GM12801 (cell line): Measurements from ENCODE around the gene SRRD.

Experiments
- TF ChIP-seq, protein P1 (sequence below): IDR thresholded peaks from one replicate; pipeline ENCODE4 v1.5.1; 2011; ENCODE audit warnings: control low read depth; ENCODE audit not compliant: insufficient read length; ENCODE audit errors: extremely low read depth

The SRRD gene, protein sequence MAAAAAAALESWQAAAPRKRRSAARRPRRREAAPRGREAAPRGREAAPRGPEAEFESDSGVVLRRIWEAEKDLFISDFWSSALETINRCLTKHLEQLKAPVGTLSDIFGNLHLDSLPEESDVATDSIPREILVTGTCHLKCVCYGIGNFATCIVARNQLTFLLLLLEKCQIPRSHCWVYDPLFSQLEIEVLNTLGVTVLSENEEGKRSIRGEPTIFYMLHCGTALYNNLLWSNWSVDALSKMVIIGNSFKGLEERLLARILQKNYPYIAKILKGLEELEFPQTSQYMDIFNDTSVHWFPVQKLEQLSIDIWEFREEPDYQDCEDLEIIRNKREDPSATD

GRCh38 chr22:26483439-26484359 lies at the start of gene SRRD, which contains the start of gene HPS4:
TSS of gene SRRD (plus strand) at chr22:26483877. CDS start at chr22:26483891, 14 bp downstream.
TSS of gene HPS4 (minus strand) at chr22:26483783. CDS start at chr22:26481762, 2,021 bp downstream.
- TF ChIP-seq, protein P1, sequence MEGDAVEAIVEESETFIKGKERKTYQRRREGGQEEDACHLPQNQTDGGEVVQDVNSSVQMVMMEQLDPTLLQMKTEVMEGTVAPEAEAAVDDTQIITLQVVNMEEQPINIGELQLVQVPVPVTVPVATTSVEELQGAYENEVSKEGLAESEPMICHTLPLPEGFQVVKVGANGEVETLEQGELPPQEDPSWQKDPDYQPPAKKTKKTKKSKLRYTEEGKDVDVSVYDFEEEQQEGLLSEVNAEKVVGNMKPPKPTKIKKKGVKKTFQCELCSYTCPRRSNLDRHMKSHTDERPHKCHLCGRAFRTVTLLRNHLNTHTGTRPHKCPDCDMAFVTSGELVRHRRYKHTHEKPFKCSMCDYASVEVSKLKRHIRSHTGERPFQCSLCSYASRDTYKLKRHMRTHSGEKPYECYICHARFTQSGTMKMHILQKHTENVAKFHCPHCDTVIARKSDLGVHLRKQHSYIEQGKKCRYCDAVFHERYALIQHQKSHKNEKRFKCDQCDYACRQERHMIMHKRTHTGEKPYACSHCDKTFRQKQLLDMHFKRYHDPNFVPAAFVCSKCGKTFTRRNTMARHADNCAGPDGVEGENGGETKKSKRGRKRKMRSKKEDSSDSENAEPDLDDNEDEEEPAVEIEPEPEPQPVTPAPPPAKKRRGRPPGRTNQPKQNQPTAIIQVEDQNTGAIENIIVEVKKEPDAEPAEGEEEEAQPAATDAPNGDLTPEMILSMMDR, result no peak

DNA sequence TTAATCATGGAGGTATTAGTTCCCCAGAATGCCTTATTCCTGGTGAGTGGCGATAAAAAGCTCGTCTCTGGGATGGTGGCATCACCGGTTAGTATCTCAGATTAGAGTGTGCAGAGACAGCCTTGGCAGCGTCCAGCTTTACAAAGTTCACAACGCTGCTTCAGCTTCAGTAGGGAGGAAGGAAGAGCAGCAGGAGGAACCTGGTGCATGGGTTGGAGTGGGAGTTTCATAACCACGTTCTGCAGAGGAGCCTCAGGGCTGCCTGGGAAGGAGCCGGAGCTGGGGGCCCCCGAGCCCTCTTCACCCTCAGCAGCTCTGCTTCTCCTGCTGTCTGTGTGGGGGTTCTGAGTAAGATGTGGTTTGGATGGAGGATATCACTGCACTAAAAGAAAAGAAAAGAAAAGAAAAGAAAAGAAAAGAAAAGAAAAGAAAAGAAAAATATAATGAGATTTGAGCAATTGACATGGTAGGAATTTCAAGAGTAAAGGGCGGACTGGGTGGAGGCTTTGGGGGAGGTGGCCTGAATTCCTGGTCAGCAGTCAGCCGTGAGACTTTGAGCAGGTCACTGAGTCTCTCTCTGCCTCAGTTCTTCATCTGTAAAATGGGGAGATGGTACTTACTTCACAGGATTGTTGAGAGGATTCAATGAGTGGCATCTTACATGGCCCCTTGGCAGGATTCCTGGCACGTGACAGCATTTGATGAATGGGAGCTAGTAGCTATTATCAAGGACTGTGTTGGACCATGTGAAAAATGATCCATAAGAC lies 48.2 kb upstream of the SRRD start:
- TF ChIP-seq, protein P1, result no peak

DNA sequence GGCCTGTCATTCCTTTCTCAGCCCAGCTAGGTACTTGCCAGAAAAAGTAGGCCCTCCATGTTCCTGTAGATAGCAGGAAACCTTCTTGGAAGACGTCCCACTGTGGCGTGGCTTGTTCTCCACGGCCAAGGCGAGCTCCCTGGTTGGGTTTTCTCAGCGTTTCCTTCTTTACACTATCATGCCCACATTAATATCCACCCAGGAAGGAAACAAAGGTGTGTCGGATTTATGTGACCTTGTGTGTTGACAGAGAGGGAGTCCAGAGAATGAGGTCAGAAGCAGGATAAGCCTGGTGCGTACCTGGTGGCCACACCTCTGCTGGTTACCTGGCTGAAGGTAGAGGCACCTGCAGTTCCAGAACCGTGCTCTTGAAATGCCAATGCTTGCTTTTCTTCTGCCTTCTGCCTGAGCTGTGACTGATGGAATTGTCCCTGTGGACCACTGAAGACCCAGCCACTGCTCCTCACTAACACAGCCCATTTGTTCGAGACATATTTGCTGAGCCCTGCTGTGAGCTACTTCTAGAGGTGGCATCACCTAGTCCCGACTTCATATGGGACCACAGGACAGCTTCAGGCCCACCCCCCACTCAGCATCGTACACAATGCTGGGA lies 46.7 kb upstream of the SRRD start:
- TF ChIP-seq, protein P1, result no peak

DNA sequence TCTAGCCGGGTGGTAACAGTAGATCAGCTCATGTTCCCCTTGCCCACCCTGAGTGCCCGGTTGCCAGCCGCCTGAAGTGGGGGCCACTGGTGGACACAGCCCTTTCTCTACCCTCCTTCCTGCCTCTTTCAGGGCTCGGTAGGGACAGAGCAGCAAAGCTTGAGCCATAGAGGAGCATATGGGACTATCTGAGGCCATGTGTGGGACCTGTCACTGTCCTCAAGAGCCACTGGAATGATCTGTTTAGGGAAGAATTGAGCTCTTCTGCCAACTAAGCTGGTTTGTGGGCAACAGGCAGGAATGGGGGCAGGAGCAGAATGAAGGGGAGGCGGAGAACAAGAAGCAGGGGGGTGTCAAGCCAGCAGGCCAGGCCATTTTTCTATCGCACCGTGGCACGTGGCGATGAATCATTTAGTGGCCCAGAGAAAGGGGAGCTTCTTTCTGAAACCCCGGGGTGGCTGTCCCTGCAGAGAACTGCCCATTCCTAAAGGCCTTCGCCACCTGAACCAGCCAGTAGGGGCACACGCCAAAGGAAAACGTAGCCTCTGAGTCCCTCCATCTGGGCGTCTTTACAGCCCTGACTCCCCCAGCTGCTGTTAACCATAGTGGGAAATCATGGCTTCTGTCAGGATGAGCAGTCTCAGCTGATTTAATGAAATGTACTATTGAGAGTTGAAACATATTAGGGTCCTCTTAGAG lies 45.8 kb upstream of the SRRD start:
- TF ChIP-seq, protein P1, result no peak

GRCh38 chr22:26439559-26439958 lies 44.1 kb upstream of the SRRD start:
- TF ChIP-seq, protein P1, result no peak

DNA sequence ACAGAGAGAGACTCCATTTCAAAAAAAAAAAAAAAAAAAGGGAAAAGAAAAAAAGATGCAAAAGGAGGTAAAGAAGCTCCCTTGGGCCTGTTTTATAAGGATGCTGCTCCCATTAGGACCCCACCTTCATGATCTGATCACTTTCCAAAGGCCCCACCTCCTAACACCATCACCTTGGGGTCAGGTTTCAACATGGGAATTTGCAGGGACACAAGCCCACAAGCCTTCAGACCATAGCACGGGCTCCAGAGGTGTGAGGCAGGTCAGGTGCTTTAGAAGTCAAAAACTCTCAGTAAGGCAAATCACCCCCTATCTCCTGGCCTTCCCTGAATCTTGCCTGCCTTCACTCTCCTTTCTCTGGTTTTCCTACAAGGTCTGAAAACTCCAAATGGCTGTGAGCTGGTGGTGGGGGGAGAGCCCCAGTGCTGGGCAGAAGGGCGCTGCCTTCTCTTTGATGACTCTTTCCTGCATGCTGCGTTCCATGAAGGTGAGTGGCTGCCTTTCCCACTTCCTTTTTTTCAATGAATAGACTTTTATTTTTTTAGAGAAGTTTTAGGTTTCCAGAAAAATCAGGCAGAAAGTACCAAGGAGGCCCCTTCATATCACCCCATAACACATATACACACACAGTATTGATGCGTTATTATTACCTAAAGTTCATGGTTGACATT lies 41.5 kb upstream of the SRRD start:
- TF ChIP-seq, protein P1, result no peak
